ENCODE results near the gene ADRA1B. TPM values are rescaled to one million over a fixed set of nuclear protein-coding genes. Genes with fewer than 3 reads are reported as not detected.

Gene ADRA1B
- total and polyA plus RNA-seq, 2 donors (not counting 3 experiments of a cell fraction or from before 2014, with no cell fraction given): 0.77 TPM; not detected in 1

DNA sequence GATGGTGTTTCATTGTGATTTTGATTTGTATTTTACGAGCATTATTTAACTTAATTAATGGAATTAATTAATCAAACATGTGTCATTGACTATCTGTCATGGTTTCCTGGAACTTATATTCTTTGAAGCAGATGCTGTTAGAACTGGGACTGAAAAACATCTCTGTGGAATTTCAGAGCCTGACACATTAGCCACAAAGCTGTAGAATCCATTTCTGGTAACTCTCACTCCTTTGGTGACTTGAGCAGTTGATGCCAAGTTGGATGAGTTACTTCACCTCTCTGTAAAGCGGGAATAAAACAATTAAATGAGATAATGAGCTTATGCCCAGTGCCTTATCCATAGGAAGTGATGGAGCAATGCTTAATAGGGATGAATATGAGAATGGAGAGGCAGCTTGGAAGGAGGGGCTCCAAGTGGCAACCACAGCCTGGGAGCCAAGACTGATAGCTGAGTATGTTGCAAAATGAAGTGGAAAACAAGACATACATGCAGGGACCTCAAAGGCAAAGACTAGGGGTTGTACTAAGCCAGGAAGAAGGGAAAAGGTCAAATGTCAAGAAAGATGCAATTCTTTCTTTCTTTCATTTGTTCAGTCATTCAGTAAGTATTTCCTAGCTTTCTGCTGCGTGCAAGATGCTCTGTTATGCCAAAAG lies 23.1 kb upstream of the ADRA1B start:
- Histone ChIP-seq H3K4me3 (replicated peaks in 1 of 3; ENCODE audit: insufficient read depth in 1 of 3, low read depth in 1 of 3, low read length in 3 of 3) (no peak overlapping the region), H3K4me2 (ENCODE audit: insufficient read depth, low read length) (no peak overlapping the region), H3K79me2 (ENCODE audit: control insufficient read depth, insufficient read depth, low read length) (no peaks in the 10 kb centered on the region), H3K9me1 (replicated peaks; ENCODE audit: control insufficient read depth, extremely low read depth, insufficient read depth, low read length) (no peaks in the 10 kb centered on the region), H3K9me3 (replicated peaks; ENCODE audit: control insufficient read depth, insufficient read depth, low read length) (no peaks in the 10 kb centered on the region), H3K27me3 (ENCODE audit: control insufficient read depth in 2 of 2, insufficient read depth in 2 of 2, low read length in 2 of 2) (no peaks in the 10 kb centered on the region), H3K4me1 (ENCODE audit: control insufficient read depth, extremely low read depth, insufficient read depth, low read length) (no peaks in the 10 kb centered on the region), H4K20me1 (replicated peaks; ENCODE audit: control insufficient read depth, extremely low read depth, insufficient read depth, low read length) (no peaks in the 10 kb centered on the region), H3K36me3 (ENCODE audit: control insufficient read depth in 2 of 2, extremely low read depth in 1 of 2, insufficient read depth in 2 of 2, low read length in 2 of 2) (no peaks in the 10 kb centered on the region), H3K9ac (replicated peaks; ENCODE audit: extremely low read depth, insufficient read depth, low read length) (no peak overlapping the region), H2AFZ (ENCODE audit: low read depth, low read length) (no peak overlapping the region), H3K27ac (ENCODE audit: insufficient read depth, low read depth, low read length) (no peak overlapping the region)
- dilution Hi-C loops (cut with MboI; ENCODE audit: extremely low pct_ligation_motif_present, low sequenced_read_pairs): no loop called here
- TF ChIP-seq POLR2A (IDR thresholded peaks at IDR 0.05; ENCODE audit: low read depth, low read length) (no peak), FOS (IDR thresholded peaks at IDR 0.05; ENCODE audit: borderline replicate concordance, insufficient read depth, low read length) (no peak), JUN (IDR thresholded peaks at IDR 0.05; ENCODE audit: borderline replicate concordance, insufficient read depth, insufficient read length, low read depth) (no peak), MAX (IDR thresholded peaks at IDR 0.05; ENCODE audit: insufficient read depth, insufficient read length) (no peak), POLR2AphosphoS5 (IDR thresholded peaks at IDR 0.05; ENCODE audit: insufficient read depth, low read depth, low read length) (no peak), EZH2 (IDR thresholded peaks at IDR 0.05; ENCODE audit: borderline replicate concordance, low read depth, low read length, severe bottlenecking) (no peak), CTCF (IDR thresholded peaks at IDR 0.05; ENCODE audit: extremely low read depth in 1 of 2, insufficient read depth in 1 of 2, low read depth in 1 of 2, low read length in 2 of 2) (no peak), GATA2 (IDR thresholded peaks at IDR 0.05; ENCODE audit: insufficient read depth, insufficient read length, low read depth, low read length) (no peak), MYC (IDR thresholded peaks at IDR 0.05; ENCODE audit: low read depth, low read length) (no peak)
- BruUV-seq (replicated peaks): no TSS peak
- ChIA-PET POLR2A (no interaction called here), CTCF (no interaction called here)
- intact Hi-C loops (cut with micrococcal nuclease): no loop called here
- DNase-seq (ENCODE audit: low read depth, low spot score) (no peak), FAIRE-seq (no peak)
